Lower leg skin (tissue), 4 donors: Measurements from ENCODE around the gene TTC12. TPM values are rescaled to one million over a fixed set of nuclear protein-coding genes. Genes with fewer than 3 reads are reported as not detected.

Experiments
- DNase-seq, 2 donors: peaks; one replicate each; pipeline ENCODE4 v3.0.0-alpha.2; 2019; ENCODE audit warnings: low spot score in 2 of 2
- H3K4me3 ChIP-seq: fragments of 200-600 bp; sonication (generic); 2 replicates; pipeline ENCODE4 v1.5.1; 2017; ENCODE audit warnings: mild to moderate bottlenecking, low read depth; ENCODE audit not compliant: poor library complexity, severe bottlenecking
- POLR2A ChIP-seq, 2 donors: fragments of 450-650 bp; IDR thresholded peaks; one replicate each; pipeline ENCODE4 v1.6.1; 2016 to 2017; ENCODE audit warnings: antibody characterized with exemption in 2 of 2, mild to moderate bottlenecking in 1 of 2, moderate library complexity in 1 of 2
- whole genome bisulfite sequencing, 2 donors: methylation state at CpG; one replicate each; pipeline ENCODE4 v1.1.5; 2018; 5-methylcytosine and 5-hydroxymethylcytosine counted together
- intact Hi-C: fragments of 100-400 bp; cut with DNase I; formaldehyde crosslinking; loops from one replicate; pipeline ENCODE4 v1.15.0; 2023; ENCODE audit warnings: low total_unique reads
- total RNA-seq, 4 donors: library from RNA; depleted of rRNA; stranded (reverse); fragments of >200 nt; gene quantifications; one replicate each; pipeline ENCODE4 v1.1.0, GENCODE V29; 2016
- TF ChIP-seq, protein P1 (sequence below), 3 donors: fragments of 450-650 bp; IDR thresholded peaks; one replicate each; pipeline ENCODE4 v1.5.1; 2016; ENCODE audit warnings: antibody characterized with exemption in 3 of 3, mild to moderate bottlenecking in 3 of 3, moderate library complexity in 2 of 3

Gene TTC12
- total RNA-seq, 4 donors from 2014 or later: 14.5 to 48.2 (median 21.9) TPM

DNA sequence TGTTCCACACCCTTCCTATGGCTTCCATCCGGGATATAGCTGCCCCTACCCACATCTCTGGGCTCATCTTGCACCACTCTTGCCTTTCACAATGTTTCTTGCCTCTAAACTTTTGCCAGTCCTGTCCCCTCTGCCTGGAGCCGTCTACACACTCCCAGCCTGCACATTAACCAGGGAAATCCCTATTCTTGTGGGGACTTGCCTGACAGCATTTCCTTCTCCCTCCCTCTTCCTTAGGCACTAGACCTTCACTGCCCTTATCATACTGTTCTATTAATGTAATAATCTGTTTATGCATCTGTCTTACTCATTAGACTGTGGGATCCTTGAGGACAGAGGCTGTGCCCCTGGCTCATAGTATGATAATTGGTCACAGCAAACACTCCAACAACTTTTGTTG, 5.8 kb upstream of the TTC12 start:
- intact Hi-C loops: loop anchor here (5.0 to 10.0 kb wide), 2 partner anchors 219 to 486 kb away; no protein-coding TSS in a partner anchor
- 36 to 38% methylated on average over 2 of the region's 2 CpGs for WGBS, 2 donors
- H3K4me3 ChIP-seq: no peak overlapping the region
- TF ChIP-seq, protein P1, sequence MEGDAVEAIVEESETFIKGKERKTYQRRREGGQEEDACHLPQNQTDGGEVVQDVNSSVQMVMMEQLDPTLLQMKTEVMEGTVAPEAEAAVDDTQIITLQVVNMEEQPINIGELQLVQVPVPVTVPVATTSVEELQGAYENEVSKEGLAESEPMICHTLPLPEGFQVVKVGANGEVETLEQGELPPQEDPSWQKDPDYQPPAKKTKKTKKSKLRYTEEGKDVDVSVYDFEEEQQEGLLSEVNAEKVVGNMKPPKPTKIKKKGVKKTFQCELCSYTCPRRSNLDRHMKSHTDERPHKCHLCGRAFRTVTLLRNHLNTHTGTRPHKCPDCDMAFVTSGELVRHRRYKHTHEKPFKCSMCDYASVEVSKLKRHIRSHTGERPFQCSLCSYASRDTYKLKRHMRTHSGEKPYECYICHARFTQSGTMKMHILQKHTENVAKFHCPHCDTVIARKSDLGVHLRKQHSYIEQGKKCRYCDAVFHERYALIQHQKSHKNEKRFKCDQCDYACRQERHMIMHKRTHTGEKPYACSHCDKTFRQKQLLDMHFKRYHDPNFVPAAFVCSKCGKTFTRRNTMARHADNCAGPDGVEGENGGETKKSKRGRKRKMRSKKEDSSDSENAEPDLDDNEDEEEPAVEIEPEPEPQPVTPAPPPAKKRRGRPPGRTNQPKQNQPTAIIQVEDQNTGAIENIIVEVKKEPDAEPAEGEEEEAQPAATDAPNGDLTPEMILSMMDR (IDR thresholded peaks at IDR 0.05): no peak
- TF ChIP-seq POLR2A (IDR thresholded peaks at IDR 0.05): no peak
- DNase-seq: no peak

DNA sequence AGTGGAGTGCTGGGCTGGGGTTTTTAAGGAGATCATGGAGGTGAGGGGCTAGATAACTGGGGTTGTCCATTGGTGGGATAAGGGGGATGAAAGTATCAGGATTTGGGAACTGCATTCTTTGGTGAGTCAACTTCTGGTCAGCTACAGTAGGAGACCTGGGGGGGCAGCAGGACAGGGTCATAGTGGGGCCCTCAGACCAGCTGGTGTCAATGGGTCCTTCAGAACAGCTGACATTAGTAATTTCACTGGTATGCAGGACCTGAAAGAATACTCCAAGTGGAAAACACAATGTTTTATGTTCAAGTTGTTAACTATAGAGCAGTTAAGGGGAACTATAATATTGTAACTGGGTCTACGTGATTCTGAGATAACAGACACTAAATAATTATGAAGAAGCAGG, 2.8 kb upstream of the TTC12 start:
- no peak overlapping the region for H3K4me3 ChIP-seq
- 89 to 96% methylated on average over 1 of the region's 1 CpG for WGBS, 2 donors
- DNase-seq: no peak
- intact Hi-C loops: no loop called here
- TF ChIP-seq, protein P1 (IDR thresholded peaks at IDR 0.05): no peak
- no peak for TF ChIP-seq POLR2A (IDR thresholded peaks at IDR 0.05)

DNA sequence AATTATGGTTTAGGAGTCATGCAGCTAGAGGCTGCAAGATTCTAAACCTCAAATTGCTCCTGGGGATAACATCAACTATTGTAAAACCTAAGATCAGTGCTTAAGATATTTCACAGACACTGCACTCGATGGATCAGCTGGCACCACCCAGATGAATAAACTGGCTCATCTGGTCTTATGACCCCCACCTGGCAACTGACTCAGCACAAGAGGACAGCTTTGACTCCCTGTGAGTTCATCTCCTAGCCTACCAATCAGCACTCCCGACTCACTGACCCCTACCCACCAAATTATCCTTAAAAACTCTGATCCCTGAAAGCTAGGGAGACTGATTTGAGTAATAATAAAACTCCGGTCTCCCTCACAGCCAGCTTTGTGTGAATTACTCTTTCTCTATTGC, 782 bp upstream of the TTC12 start:
- intact Hi-C loops: no loop called here

DNA sequence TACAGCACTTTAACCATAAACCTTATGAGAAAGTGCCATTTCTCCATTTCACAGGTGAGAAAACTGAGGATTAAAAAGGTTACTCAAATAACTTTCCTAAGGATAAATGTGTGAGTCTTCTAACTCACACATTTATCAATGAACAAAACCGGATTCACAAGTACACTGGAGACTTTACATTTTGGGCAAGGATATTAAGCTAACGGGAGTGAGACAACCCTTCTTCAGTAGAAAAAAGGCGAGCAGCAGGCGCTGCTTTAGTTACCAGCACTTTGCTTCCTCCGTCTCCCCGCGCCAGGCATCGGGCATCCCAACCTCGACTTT, 356 bp upstream of the TTC12 start:
- H3K4me3 ChIP-seq: no peak overlapping the region
- no peak for DNase-seq
- no peak for TF ChIP-seq POLR2A (IDR thresholded peaks at IDR 0.05)
- WGBS, 2 donors: 5% methylated on average over 9 of the region's 9 CpGs
- intact Hi-C loops: no loop called here

More for the DNA sequence above, 782 bp upstream of the TTC12 start:
- 73 to 77% methylated on average over 3 of the region's 3 CpGs for WGBS, 2 donors
- H3K4me3 ChIP-seq: no peak overlapping the region
- DNase-seq: no peak
- TF ChIP-seq, protein P1 (IDR thresholded peaks at IDR 0.05): no peak
- TF ChIP-seq POLR2A (IDR thresholded peaks at IDR 0.05): no peak

DNA sequence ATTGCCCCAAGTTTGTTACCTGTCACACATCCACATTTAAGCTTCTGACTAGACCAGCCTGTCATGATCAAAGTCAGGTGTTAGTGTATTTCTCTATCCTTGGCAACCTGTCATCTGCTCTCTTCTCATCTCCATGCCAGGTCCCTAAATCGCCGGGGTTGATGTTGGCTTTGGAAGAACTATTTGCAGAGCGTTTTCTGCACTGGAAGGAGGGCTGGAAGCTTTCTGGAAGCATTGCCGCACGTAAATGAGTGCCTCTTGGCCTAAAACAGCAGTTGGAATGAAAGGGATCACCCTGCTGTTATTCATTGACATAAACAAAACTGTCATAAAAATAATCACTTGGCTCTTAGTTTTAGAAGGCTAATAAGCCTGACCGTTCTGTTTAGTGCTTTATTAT, 1.4 kb downstream of the TTC12 start:
- H3K4me3 ChIP-seq: no peak overlapping the region
- intact Hi-C loops: no loop called here
- TF ChIP-seq POLR2A (IDR thresholded peaks at IDR 0.05): no peak
- TF ChIP-seq, protein P1 (IDR thresholded peaks at IDR 0.05): no peak
- no peak for DNase-seq
- WGBS, 2 donors: 22 to 38% methylated on average over 6 of the region's 6 CpGs

DNA sequence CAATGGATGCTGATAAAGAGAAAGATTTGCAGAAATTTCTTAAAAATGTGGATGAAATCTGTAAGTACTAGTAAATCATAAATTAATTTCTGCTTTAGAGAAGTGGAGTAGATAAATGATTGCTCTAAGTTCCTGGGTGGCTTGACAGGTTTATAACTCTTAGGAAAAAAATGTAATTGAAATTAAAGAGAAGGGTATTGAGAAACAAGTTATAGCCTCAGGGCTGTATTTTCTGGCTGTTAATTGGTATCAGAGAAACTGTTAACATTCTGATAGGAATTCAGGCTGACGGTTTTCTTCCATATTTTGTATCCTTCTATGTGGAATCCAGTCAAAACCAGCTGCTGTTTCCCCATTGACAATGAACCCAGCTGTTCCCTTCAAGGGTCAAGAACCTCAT, 1.9 kb downstream of the TTC12 start:
- TF ChIP-seq, protein P1 (IDR thresholded peaks at IDR 0.05): no peak
- no peak for TF ChIP-seq POLR2A (IDR thresholded peaks at IDR 0.05)
- 50 to 53% methylated on average over 1 of the region's 1 CpG for WGBS, 2 donors
- DNase-seq: no peak
- intact Hi-C loops: no loop called here
- H3K4me3 ChIP-seq: no peak overlapping the region
